ENCODE measurements around the gene CRB1. TPM values are rescaled to one million over a fixed set of nuclear protein-coding genes. Genes with fewer than 3 reads are reported as not detected.
A peak's percentile ranks its signal among the peaks of the same experiment; 100 is the strongest.

Gene CRB1
- total RNA-seq, 1 experiment from 2014 or later = not detected

GRCh38 chr1:197463142-197463541, 195.1 kb downstream of the CRB1 start:
- Histone ChIP-seq H2BK15ac (ENCODE audit: low read depth, low read length) (no peak overlapping the region), H2BK120ac (ENCODE audit: low read depth, low read length, poor library complexity, severe bottlenecking) (no peak overlapping the region), H4K5ac (ENCODE audit: insufficient read length, low read depth, low read length) (no peak overlapping the region), H3K27ac (ENCODE audit: insufficient read length, low read depth, low read length) (no peak overlapping the region), H3K23me2 (ENCODE audit: insufficient read length, low read depth, low read length, poor library complexity, severe bottlenecking) (no peaks in the 10 kb centered on the region), H3T11ph (ENCODE audit: low read length) (no peak overlapping the region), H2AFZ (ENCODE audit: low read length) (no peak overlapping the region), H3K27me3 (ENCODE audit: insufficient read depth, low read length) (no peaks in the 10 kb centered on the region), H2BK5ac (ENCODE audit: insufficient read length, low read length) (no peak overlapping the region), H3K18ac (ENCODE audit: insufficient read length, low read depth, low read length) (no peak overlapping the region), H4K20me1 (ENCODE audit: control insufficient read depth, insufficient read depth, insufficient read length) (no peaks in the 10 kb centered on the region), H2BK20ac (ENCODE audit: low read depth, low read length, poor library complexity, severe bottlenecking) (no peak overlapping the region), H3K4ac (ENCODE audit: low read depth, low read length) (no peak overlapping the region), H3K79me1 (ENCODE audit: insufficient read depth, low read depth, low read length, poor library complexity, severe bottlenecking) (no peaks in the 10 kb centered on the region), H4K91ac (ENCODE audit: insufficient read length, low read depth, low read length) (no peak overlapping the region), H3K23ac (ENCODE audit: insufficient read length, low read depth, low read length) (no peak overlapping the region), H3K4me1 (ENCODE audit: insufficient read depth, low read length) (peaks cover 5% of the 10 kb centered on the region; the same call in 1 of the 2 replicates), H3K14ac (ENCODE audit: insufficient read depth, low read length) (no peak overlapping the region), H3K4me2 (ENCODE audit: insufficient read depth, insufficient read length, low read length) (no peak overlapping the region), H3K56ac (ENCODE audit: insufficient read length, low read depth, low read length) (no peak overlapping the region), H3K9me3 (ENCODE audit: control insufficient read depth, low read depth, low read length) (no peaks in the 10 kb centered on the region), H4K8ac (replicated peaks; ENCODE audit: insufficient read length, low read depth, low read length) (no peak overlapping the region), H3K9ac (ENCODE audit: extremely low read depth, insufficient read length, low read length) (no peak overlapping the region), H3K79me2 (ENCODE audit: insufficient read depth, low read length) (no peaks in the 10 kb centered on the region), H2AK5ac (ENCODE audit: insufficient read length, low read length) (no peak overlapping the region), H2BK12ac (ENCODE audit: insufficient read length, low read depth, low read length) (no peak overlapping the region)
- no peaks in the 10 kb centered on the region for H3K36me3 Mint-ChIP-seq (ENCODE audit: insufficient read depth in 1 of 3, low read depth in 3 of 3)
- DNase-seq = no peak
- no peak for TF ChIP-seq CTCF (conservative IDR thresholded peaks at IDR 0.05)
- no peaks in the 10 kb centered on the region for H3K27me3 Mint-ChIP-seq (ENCODE audit: low read depth)
- H3K4me3 Mint-ChIP-seq = no peak overlapping the region
- no peaks in the 10 kb centered on the region for H3K9me3 Mint-ChIP-seq
- peaks cover 12 to 13% of the 10 kb centered on the region in 2 experiments for H3K4me1 Mint-ChIP-seq
- peak overlapping the region in 1 of 3 experiments; percentile 29; a peak in 2 of 7 replicates for H3K27ac Mint-ChIP-seq
